K562 (cell line): Measurements from ENCODE around the gene SRF. TPM values are rescaled to one million over a fixed set of nuclear protein-coding genes. Genes with fewer than 3 reads are reported as not detected.

Source experiments
- ATAC-seq: fragments of 200-7000 bp; cut with Tn5 transposase; 3 replicates; pipeline ENCODE4 v1.9.1; 2020; ENCODE audit warnings: moderate library complexity
- BruUV-seq: library from RNA; stranded (reverse); fragments of 400-500 nt; replicated peaks from 2 replicates; lab custom pipeline; 2021; lab: Mats Ljungman, UMichigan
- CTCF ChIA-PET: fragments of 300-600 bp; formaldehyde crosslinking; extraction: SDS; loops from one replicate; lab custom pipeline; 2021; ENCODE audit warnings: low intra/inter-chr PET ratio; lab: Yijun Ruan, JAX
- POLR2A ChIA-PET: fragments of 300-600, 350-650 bp; sonication (Branson Sonifier 250); formaldehyde crosslinking; extraction: SDS; loops from one replicate; lab custom pipeline; 2021; ENCODE audit warnings: antibody characterized with exemption, inconsistent platforms; lab: Yijun Ruan, JAX
- DNase-seq, 4 experiments: peaks; one replicate each; pipeline versions ENCODE4 v3.0.0 to v3.0.0-alpha.2; 2011 to 2018; ENCODE audit warnings: low spot score in 3 of 4, mixed read lengths in 3 of 4; ENCODE audit errors: extremely low read depth in 1 of 4
- FAIRE-seq: peaks from 2 replicates; lab custom pipeline; 2011; peaks lifted over from hg19 to GRCh38; lab: Jason Lieb, UNC
- H2AFZ ChIP-seq: 2 replicates; pipeline ENCODE4 v1.6.0; 2011; ENCODE audit warnings: low read depth, low read length, control low read depth, inconsistent platforms
- H3K27ac ChIP-seq: fragments of 200-600 bp; 3 replicates; pipeline ENCODE4 v1.8.0; 2011; ENCODE audit warnings: low read depth, mild to moderate bottlenecking, control low read depth, inconsistent platforms, low read length, moderate library complexity, mixed read lengths; ENCODE audit errors: extremely low read depth
- H3K27me3 ChIP-seq, 2 experiments: fragments of 300-600 bp in 1 of 2; 2 replicates in 1 of 2; 3 replicates in 1 of 2; pipeline versions ENCODE4 v1.6.0 to v1.8.0; 2011; ENCODE audit warnings: inconsistent platforms in 2 of 2, low read length in 2 of 2, mild to moderate bottlenecking in 1 of 2, mixed read lengths in 1 of 2, moderate library complexity in 1 of 2; ENCODE audit not compliant: control insufficient read depth in 2 of 2, insufficient read depth in 2 of 2
- H3K36me3 ChIP-seq: fragments of 300-600 bp; 3 replicates; pipeline ENCODE4 v1.8.0; 2011; ENCODE audit warnings: mild to moderate bottlenecking, low read length, inconsistent platforms; ENCODE audit not compliant: control insufficient read depth, insufficient read depth
- H3K4me1 ChIP-seq, 2 experiments: fragments of 200-600 bp in 1 of 2; replicated peaks in 1 of 2; 2 replicates in 1 of 2; 3 replicates in 1 of 2; pipeline versions ENCODE4 v1.5.1 to v1.8.0; 2011; ENCODE audit warnings: inconsistent platforms in 2 of 2, low read length in 2 of 2, mild to moderate bottlenecking in 1 of 2, mixed read lengths in 1 of 2, moderate library complexity in 1 of 2; ENCODE audit not compliant: control insufficient read depth in 2 of 2, insufficient read depth in 2 of 2
- H3K4me2 ChIP-seq: 2 replicates; pipeline ENCODE4 v1.6.1; 2011; ENCODE audit warnings: low read length, control low read depth, inconsistent platforms, mixed read lengths; ENCODE audit not compliant: insufficient read depth
- H3K4me3 ChIP-seq: fragments of 200-600 bp; sonication (generic), shearing (Covaris generic); 2 replicates; pipeline ENCODE4 v1.5.1; 2016; ENCODE audit warnings: control low read depth, inconsistent platforms
- H3K79me2 ChIP-seq: fragments of 200-600 bp; 3 replicates; pipeline ENCODE4 v1.8.0; 2011; ENCODE audit warnings: low read length, inconsistent platforms; ENCODE audit not compliant: control insufficient read depth, insufficient read depth
- H3K9ac ChIP-seq, 2 experiments: 2 replicates each; pipeline versions ENCODE4 v1.6.0 to v1.6.1; 2011; ENCODE audit warnings: low read depth in 2 of 2, low read length in 2 of 2, control low read depth in 1 of 2, inconsistent platforms in 1 of 2, mild to moderate bottlenecking in 1 of 2, mixed read lengths in 1 of 2; ENCODE audit not compliant: insufficient read depth in 1 of 2
- H3K9me1 ChIP-seq: one replicate; pipeline ENCODE4 v1.6.0; 2011; ENCODE audit warnings: inconsistent platforms, mild to moderate bottlenecking, low read length, moderate library complexity; ENCODE audit not compliant: control insufficient read depth, insufficient read depth
- H3K9me3 ChIP-seq: replicated peaks from 2 replicates; pipeline ENCODE4 v1.5.1; 2011; ENCODE audit warnings: low read depth, low read length, inconsistent platforms; ENCODE audit not compliant: control insufficient read depth, insufficient read depth
- H4K20me1 ChIP-seq: replicated peaks from 2 replicates; pipeline ENCODE4 v1.6.1; 2011; ENCODE audit warnings: low read length, inconsistent platforms, mixed read lengths; ENCODE audit not compliant: control insufficient read depth, insufficient read depth
- ARID1B ChIP-seq: fragments of 450-650 bp; IDR thresholded peaks from 2 replicates; pipeline ENCODE4 v1.6.1; 2016; ENCODE audit warnings: antibody characterized with exemption, mild to moderate bottlenecking, inconsistent platforms
- MAFF ChIP-seq: IDR thresholded peaks from 2 replicates; pipeline ENCODE4 v1.6.1; 2012; ENCODE audit warnings: low read length, improper control_type of control experiment
- NR2C1 ChIP-seq, 2 experiments: fragments of 450-650 bp; IDR thresholded peaks; 2 replicates each; pipeline ENCODE4 v1.6.1; 2017; ENCODE audit warnings: mild to moderate bottlenecking in 2 of 2, antibody characterized with exemption in 1 of 2, inconsistent platforms in 1 of 2, missing compliant biosample characterization in 1 of 2, missing genetic modification characterization in 1 of 2
- ZNF212 ChIP-seq: fragments of 450-650 bp; formaldehyde crosslinking; IDR thresholded peaks from 2 replicates; pipeline ENCODE4 v1.4.0; 2020; ENCODE audit warnings: mild to moderate bottlenecking
- ZNF41 ChIP-seq: fragments of 250-450 bp; sonication (Bioruptor Pico); conservative IDR thresholded peaks from 2 replicates; pipeline ENCODE4 v1.4.0; 2020; ENCODE audit warnings: mild to moderate bottlenecking
- ZNF445 ChIP-seq: fragments of 250-450 bp; sonication (Bioruptor Pico); IDR thresholded peaks from 2 replicates; pipeline ENCODE4 v1.4.0; 2020; ENCODE audit warnings: low read depth, mild to moderate bottlenecking, moderate library complexity
- WGBS: fragments of 100-300 bp; shearing (Covaris generic); methylation state at CpG from one replicate; pipeline ENCODE4 v1.1.6; 2016; ENCODE audit warnings: low coverage, mixed read lengths; ENCODE audit not compliant: insufficient coverage; ENCODE audit errors: missing lambda C conversion rate; 5-methylcytosine and 5-hydroxymethylcytosine counted together
- in situ Hi-C: fragments of 300-500 bp; cut with MboI; formaldehyde crosslinking; loops from 4 replicates; pipeline ENCODE4 v1.15.0; 2018; ENCODE audit warnings: inconsistent platforms, mixed read lengths
- intact Hi-C: fragments of 100-400 bp; cut with micrococcal nuclease; formaldehyde crosslinking; loops from 2 replicates; pipeline ENCODE4 v1.14.2; 2022
- polyA plus RNA-seq, 8 experiments: library from polyadenylated mRNA; depleted of rRNA in 4 of 8; stranded (reverse) in 5 of 8; unstranded in 3 of 8; fragments of >200 nt; fragmentation: Nextera tagmentation in 2 of 8; fragmentation: Illumina TruSeq in 1 of 8; extraction: Ambion mirVana in 2 of 8; extraction: Trizol in 1 of 8; gene quantifications; 2 replicates each; pipeline versions ENCODE4 v1.2.1 to v1.2.3, GENCODE V29; 2011 to 2014; ENCODE audit warnings: inconsistent platforms in 1 of 8, missing spikeins in 1 of 8
- total RNA-seq, 7 experiments: library from RNA; depleted of rRNA in 6 of 7; stranded (reverse); fragments of >200 nt in 6 of 7; fragmentation: Illumina TruSeq in 2 of 7; extraction: Trizol in 2 of 7; gene quantifications; 2 replicates each; pipeline versions ENCODE4 v1.2.1 to v1.2.3, GENCODE V29; 2011 to 2021; ENCODE audit warnings: low replicate concordance in 1 of 7
- TF ChIP-seq, protein P1 (sequence below): fragments of 250-450 bp; sonication (Bioruptor Pico); IDR thresholded peaks from 2 replicates; pipeline ENCODE4 v1.9.0; 2021; ENCODE audit warnings: mild to moderate bottlenecking, inconsistent platforms
- TF ChIP-seq, protein P2 (sequence below): fragments of 450-650 bp; IDR thresholded peaks from 2 replicates; pipeline ENCODE4 v1.6.1; 2016; ENCODE audit warnings: borderline replicate concordance
- TF ChIP-seq, protein P3 (sequence below): IDR thresholded peaks from 2 replicates; pipeline ENCODE4 v1.6.1; 2011; ENCODE audit warnings: borderline replicate concordance, low read depth, mild to moderate bottlenecking, moderate library complexity, low read length; ENCODE audit not compliant: insufficient read depth, poor library complexity, severe bottlenecking
- TF ChIP-seq, protein P4 (sequence below), 2 experiments: fragments of 450-650 bp; IDR thresholded peaks; 2 replicates each; pipeline ENCODE4 v1.6.1; 2016

The SRF gene
- total and polyA plus RNA-seq, 9 of the 15 experiments (the other 6 are each of a cell fraction or from before 2014, with no cell fraction given): 2.5 to 37.0 (median 24.6) TPM

DNA sequence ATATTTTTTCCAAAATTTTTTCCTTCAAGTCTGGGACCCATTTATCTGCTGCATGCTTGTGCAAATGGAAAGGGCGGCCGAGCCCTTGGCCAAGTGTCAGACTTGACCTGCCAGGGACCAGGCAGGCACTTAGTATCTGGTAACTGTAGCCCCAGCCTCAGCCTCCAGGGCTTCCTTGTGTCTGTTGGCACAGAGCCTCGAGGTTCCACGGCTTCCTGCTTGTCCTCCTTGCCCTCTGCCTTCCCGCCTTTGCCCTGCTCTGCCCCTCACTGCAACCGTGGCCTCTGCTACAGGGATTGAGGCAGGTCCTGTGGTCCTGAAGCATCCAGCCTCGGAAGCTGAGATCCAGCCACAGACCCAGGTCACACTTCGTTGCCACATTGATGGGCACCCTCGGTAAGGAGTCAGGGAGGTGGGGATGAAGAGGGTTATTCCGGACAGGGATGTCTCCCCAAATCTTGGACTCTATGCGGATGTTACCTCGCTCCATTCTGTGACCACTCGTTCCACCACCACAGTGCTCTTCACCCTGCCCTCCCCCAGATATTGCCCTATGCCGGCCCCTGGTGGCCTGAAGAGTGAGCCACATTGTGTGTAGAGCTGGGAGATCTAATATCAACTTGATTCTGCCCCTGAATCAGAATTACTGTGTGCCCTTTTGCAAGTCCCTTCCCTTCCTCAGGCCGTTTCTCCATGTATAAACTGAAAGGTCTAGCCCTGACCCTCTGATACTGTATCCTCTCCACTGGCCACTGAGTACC is 41.5 kb upstream of the SRF start (continued):
- TF ChIP-seq, protein P1, sequence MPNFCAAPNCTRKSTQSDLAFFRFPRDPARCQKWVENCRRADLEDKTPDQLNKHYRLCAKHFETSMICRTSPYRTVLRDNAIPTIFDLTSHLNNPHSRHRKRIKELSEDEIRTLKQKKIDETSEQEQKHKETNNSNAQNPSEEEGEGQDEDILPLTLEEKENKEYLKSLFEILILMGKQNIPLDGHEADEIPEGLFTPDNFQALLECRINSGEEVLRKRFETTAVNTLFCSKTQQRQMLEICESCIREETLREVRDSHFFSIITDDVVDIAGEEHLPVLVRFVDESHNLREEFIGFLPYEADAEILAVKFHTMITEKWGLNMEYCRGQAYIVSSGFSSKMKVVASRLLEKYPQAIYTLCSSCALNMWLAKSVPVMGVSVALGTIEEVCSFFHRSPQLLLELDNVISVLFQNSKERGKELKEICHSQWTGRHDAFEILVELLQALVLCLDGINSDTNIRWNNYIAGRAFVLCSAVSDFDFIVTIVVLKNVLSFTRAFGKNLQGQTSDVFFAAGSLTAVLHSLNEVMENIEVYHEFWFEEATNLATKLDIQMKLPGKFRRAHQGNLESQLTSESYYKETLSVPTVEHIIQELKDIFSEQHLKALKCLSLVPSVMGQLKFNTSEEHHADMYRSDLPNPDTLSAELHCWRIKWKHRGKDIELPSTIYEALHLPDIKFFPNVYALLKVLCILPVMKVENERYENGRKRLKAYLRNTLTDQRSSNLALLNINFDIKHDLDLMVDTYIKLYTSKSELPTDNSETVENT: no peak
- TF ChIP-seq NR2C1 (IDR thresholded peaks at IDR 0.05) (no peak), NR2C1 (tag; IDR thresholded peaks at IDR 0.05) (no peak), ZNF445 (CRISPR knock-in tag) (no peak)

DNA sequence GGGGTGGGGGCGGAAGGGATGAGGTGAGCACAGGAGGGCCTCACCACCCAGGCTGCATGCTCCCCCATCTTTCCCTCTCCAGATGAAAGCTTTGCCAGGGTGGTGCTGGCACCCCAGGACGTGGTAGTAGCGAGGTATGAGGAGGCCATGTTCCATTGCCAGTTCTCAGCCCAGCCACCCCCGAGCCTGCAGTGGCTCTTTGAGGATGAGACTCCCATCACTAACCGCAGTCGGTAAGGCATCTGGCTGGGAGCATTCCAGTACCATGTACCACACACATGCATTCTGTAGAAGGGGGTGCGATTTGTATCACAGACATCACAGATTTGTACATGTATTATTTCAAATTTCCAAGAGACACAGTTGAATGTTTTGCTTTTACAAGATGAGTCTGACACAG is 40.6 kb upstream of the SRF start:
- Histone ChIP-seq H3K9me1 (no peaks in the 10 kb centered on the region), H3K27ac (no peak overlapping the region), H3K4me3 (no peak overlapping the region), H4K20me1 (no peaks in the 10 kb centered on the region; the same call in 1 of the 2 replicates), H3K4me2 (no peak overlapping the region), H3K27me3 (peaks cover 0 to 39% of the 10 kb centered on the region in 2 experiments; a peak in 2 of 5 replicates), H3K79me2 (no peaks in the 10 kb centered on the region), H3K9ac (0 out of 4 replicates have a peak overlapping the region, but pooled peaks of 1 of the 2 experiments have one; percentile 15), H3K36me3 (no peaks in the 10 kb centered on the region), H2AFZ (no peak overlapping the region), H3K9me3 (no peaks in the 10 kb centered on the region), H3K4me1 (peaks cover 0 to 22% of the 10 kb centered on the region in 2 experiments; a peak in 3 of 5 replicates)
- intact Hi-C loops: no loop called here
- no peak for ATAC-seq
- in situ Hi-C loops: no loop called here
- 27% methylated on average over 7 of the region's 7 CpGs for WGBS
- ChIA-PET POLR2A (interaction anchor here (0.6 to 1.2 kb wide), 5 partner anchors 13 to 151 kb away, joined by 3 to 5 read pairs (median 3); partner anchors contain the start of genes CUL7 and PEX6), CTCF (interaction anchor here (0.7 to 1.7 kb wide), 6 partner anchors 13 to 232 kb away, joined by 3 to 11 read pairs (median 4); no protein-coding TSS in a partner anchor)
- no peak for DNase-seq
- BruUV-seq: no TSS peak
- no peak for FAIRE-seq
- TF ChIP-seq, protein P2, sequence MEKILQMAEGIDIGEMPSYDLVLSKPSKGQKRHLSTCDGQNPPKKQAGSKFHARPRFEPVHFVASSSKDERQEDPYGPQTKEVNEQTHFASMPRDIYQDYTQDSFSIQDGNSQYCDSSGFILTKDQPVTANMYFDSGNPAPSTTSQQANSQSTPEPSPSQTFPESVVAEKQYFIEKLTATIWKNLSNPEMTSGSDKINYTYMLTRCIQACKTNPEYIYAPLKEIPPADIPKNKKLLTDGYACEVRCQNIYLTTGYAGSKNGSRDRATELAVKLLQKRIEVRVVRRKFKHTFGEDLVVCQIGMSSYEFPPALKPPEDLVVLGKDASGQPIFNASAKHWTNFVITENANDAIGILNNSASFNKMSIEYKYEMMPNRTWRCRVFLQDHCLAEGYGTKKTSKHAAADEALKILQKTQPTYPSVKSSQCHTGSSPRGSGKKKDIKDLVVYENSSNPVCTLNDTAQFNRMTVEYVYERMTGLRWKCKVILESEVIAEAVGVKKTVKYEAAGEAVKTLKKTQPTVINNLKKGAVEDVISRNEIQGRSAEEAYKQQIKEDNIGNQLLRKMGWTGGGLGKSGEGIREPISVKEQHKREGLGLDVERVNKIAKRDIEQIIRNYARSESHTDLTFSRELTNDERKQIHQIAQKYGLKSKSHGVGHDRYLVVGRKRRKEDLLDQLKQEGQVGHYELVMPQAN: no peak
- TF ChIP-seq, protein P3, sequence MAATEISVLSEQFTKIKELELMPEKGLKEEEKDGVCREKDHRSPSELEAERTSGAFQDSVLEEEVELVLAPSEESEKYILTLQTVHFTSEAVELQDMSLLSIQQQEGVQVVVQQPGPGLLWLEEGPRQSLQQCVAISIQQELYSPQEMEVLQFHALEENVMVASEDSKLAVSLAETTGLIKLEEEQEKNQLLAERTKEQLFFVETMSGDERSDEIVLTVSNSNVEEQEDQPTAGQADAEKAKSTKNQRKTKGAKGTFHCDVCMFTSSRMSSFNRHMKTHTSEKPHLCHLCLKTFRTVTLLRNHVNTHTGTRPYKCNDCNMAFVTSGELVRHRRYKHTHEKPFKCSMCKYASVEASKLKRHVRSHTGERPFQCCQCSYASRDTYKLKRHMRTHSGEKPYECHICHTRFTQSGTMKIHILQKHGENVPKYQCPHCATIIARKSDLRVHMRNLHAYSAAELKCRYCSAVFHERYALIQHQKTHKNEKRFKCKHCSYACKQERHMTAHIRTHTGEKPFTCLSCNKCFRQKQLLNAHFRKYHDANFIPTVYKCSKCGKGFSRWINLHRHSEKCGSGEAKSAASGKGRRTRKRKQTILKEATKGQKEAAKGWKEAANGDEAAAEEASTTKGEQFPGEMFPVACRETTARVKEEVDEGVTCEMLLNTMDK: no peak
- TF ChIP-seq ARID1B (no peak), MAFF (no peak), ZNF212 (CRISPR knock-in tag) (no peak), ZNF41 (no peak)
- TF ChIP-seq, protein P4, sequence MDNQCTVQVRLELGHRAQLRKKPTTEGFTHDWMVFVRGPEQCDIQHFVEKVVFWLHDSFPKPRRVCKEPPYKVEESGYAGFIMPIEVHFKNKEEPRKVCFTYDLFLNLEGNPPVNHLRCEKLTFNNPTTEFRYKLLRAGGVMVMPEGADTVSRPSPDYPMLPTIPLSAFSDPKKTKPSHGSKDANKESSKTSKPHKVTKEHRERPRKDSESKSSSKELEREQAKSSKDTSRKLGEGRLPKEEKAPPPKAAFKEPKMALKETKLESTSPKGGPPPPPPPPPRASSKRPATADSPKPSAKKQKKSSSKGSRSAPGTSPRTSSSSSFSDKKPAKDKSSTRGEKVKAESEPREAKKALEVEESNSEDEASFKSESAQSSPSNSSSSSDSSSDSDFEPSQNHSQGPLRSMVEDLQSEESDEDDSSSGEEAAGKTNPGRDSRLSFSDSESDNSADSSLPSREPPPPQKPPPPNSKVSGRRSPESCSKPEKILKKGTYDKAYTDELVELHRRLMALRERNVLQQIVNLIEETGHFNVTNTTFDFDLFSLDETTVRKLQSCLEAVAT (IDR thresholded peaks at IDR 0.05): no peak
